Adrenal gland (tissue), 12 donors: ENCODE data around the gene KIRREL3. TPM values are rescaled to one million over a fixed set of nuclear protein-coding genes. Genes with fewer than 3 reads are reported as not detected.

Source experiments
- DNase-seq, 7 donors: peaks; one replicate each; pipeline ENCODE4 v3.0.0-alpha.2; 2019 to 2020
- H3K27ac ChIP-seq, 5 donors: fragments of 200-600 bp; sonication (generic) in 4 of 5; 1 replicate in 3 of 5; 2 replicates in 2 of 5; pipeline versions ENCODE4 v1.5.1 to v1.8.0; 2016 to 2020; ENCODE audit warnings: mild to moderate bottlenecking in 1 of 5
- H3K27me3 ChIP-seq: fragments of 200-600 bp; 2 replicates; pipeline ENCODE4 v1.8.0; 2021
- H3K36me3 ChIP-seq, 2 donors: fragments of 200-600 bp; replicated peaks in 1 of 2; 1 replicate in 1 of 2; 2 replicates in 1 of 2; pipeline versions ENCODE4 v1.5.1 to v1.8.0; 2018 to 2022
- H3K4me1 ChIP-seq, 2 donors: fragments of 200-600 bp; replicated peaks in 1 of 2; 1 replicate in 1 of 2; 2 replicates in 1 of 2; pipeline versions ENCODE4 v1.5.1 to v1.8.0; 2018 to 2021
- H3K4me3 ChIP-seq, 4 donors: fragments of 200-600 bp; sonication (generic) in 3 of 4; one replicate each; pipeline ENCODE4 v1.5.1; 2016 to 2018
- H3K9me3 ChIP-seq, 3 donors: fragments of 200-600 bp; sonication (generic) in 1 of 3; replicated peaks in 1 of 3; 1 replicate in 2 of 3; 2 replicates in 1 of 3; pipeline versions ENCODE4 v1.5.1 to v1.8.0; 2016 to 2021
- CTCF ChIP-seq, 6 experiments: fragments of 450-650 bp in 4 of 6; fragments of 200-600 bp in 2 of 6; sonication (generic) in 1 of 6; IDR thresholded peaks; 1 replicate in 5 of 6; 2 replicates in 1 of 6; pipeline versions ENCODE4 v1.5.1 to v1.8.0; 2016 to 2021; ENCODE audit warnings: antibody characterized with exemption in 6 of 6, mild to moderate bottlenecking in 2 of 6, moderate library complexity in 1 of 6
- POLR2A ChIP-seq, 2 donors: fragments of 450-650 bp; IDR thresholded peaks; one replicate each; pipeline ENCODE4 v1.6.1; 2017; ENCODE audit warnings: antibody characterized with exemption in 2 of 2, mild to moderate bottlenecking in 2 of 2, moderate library complexity in 1 of 2
- WGBS, 4 donors: extraction: QIAGEN DNeasy Blood & Tissue Kit in 2 of 4; methylation state at CpG; one replicate each; pipeline versions ENCODE4 v1.1.5 to v1.1.7; 2013 to 2017; 5-methylcytosine and 5-hydroxymethylcytosine counted together
- intact Hi-C, 2 donors: fragments of 100-400 bp; cut with DNase I; formaldehyde crosslinking; loops; one replicate each; pipeline versions ENCODE4 v1.14.1 to v1.15.0; 2022 to 2023
- polyA plus RNA-seq, 3 donors: library from polyadenylated mRNA; stranded (reverse); fragments of 200-250 nt in 2 of 3; fragments of 350-450 nt in 1 of 3; fragmentation: Illumina TruSeq in 1 of 3; extraction: RNeasy Lipid Tissue Mini Kit (QIAGEN cat#74804) in 1 of 3; gene quantifications; one replicate each; pipeline ENCODE4 v1.2.3, GENCODE V29; 2013 to 2014
- total RNA-seq, 9 donors: library from RNA; depleted of rRNA in 4 of 9; stranded (reverse); fragments of >200 nt in 4 of 9; fragments of 120-200 nt in 1 of 9; fragmentation: NEBNext Ultra II Directional in 1 of 9; extraction: Animal tissue kit (Norgen Biotek cat#: 25700) in 1 of 9; gene quantifications; one replicate each; pipeline versions ENCODE4 v1.1.0 to v1.2.4, GENCODE V29; 2013 to 2023
- donor health status: healthy with polysubstance abuse.
- donor health status: Bipolar disorder and iron deficiency.
- donor health status: DM: yes; HTN: yes; CAD: no.
- donor health status: DM: no; HTN: no; CAD: no.
- donor health status: DM: no; HTN: no; CAD: no.
- donor health status: DM: yes; HTN: yes; CAD: no.

Gene KIRREL3
- total and polyA plus RNA-seq, 12 donors = 0.07 to 4.1 (median 0.64) TPM; not detected in 1

GRCh38 chr11:126837581-126837980 is 163.0 kb downstream of the KIRREL3 start:
- 78 to 81% (median 81%) methylated on average over 3 of the region's 3 CpGs for WGBS, 4 donors
- H3K27ac ChIP-seq = no peak overlapping the region
- no peaks in the 10 kb centered on the region for H3K36me3 ChIP-seq
- TF ChIP-seq POLR2A (IDR thresholded peaks at IDR 0.05) (no peak), CTCF (IDR thresholded peaks at IDR 0.05) (no peak)
- H3K9me3 ChIP-seq = no peaks in the 10 kb centered on the region
- H3K27me3 ChIP-seq = no peaks in the 10 kb centered on the region
- no peak overlapping the region for H3K4me3 ChIP-seq
- intact Hi-C loops = no loop called here
- H3K4me1 ChIP-seq = no peaks in the 10 kb centered on the region
- no peak for DNase-seq

GRCh38 chr11:126834573-126834972 is 166.0 kb downstream of the KIRREL3 start:
- H3K27ac ChIP-seq = no peak overlapping the region
- DNase-seq = no peak
- TF ChIP-seq POLR2A (IDR thresholded peaks at IDR 0.05) (no peak), CTCF (IDR thresholded peaks at IDR 0.05) (no peak)

GRCh38 chr11:126834149-126834548 is 166.4 kb downstream of the KIRREL3 start:
- Histone ChIP-seq H3K4me3 (no peak overlapping the region), H3K27ac (no peak overlapping the region), H3K36me3 (no peaks in the 10 kb centered on the region), H3K27me3 (no peaks in the 10 kb centered on the region), H3K4me1 (no peaks in the 10 kb centered on the region), H3K9me3 (no peaks in the 10 kb centered on the region)
- WGBS, 4 donors = 53 to 74% (median 58%) methylated on average over 5 of the region's 5 CpGs
- no peak for DNase-seq
- TF ChIP-seq CTCF (IDR thresholded peaks at IDR 0.05) (no peak), POLR2A (IDR thresholded peaks at IDR 0.05) (no peak)
- intact Hi-C loops = no loop called here

More at GRCh38 chr11:126834573-126834972, 166.0 kb downstream of the KIRREL3 start:
- WGBS, 4 donors = 82 to 88% (median 86%) methylated on average over 8 of the region's 8 CpGs
- Histone ChIP-seq H3K27me3 (no peaks in the 10 kb centered on the region), H3K4me3 (no peak overlapping the region), H3K36me3 (no peaks in the 10 kb centered on the region), H3K4me1 (no peaks in the 10 kb centered on the region), H3K9me3 (no peaks in the 10 kb centered on the region)
- intact Hi-C loops = no loop called here

- Histone ChIP-seq H3K36me3 (no peaks in the 10 kb centered on the region), H3K27ac (no peak overlapping the region), H3K27me3 (no peaks in the 10 kb centered on the region), H3K4me1 (no peaks in the 10 kb centered on the region), H3K4me3 (no peak overlapping the region), H3K9me3 (no peaks in the 10 kb centered on the region)
- no peak for TF ChIP-seq CTCF (IDR thresholded peaks at IDR 0.05)
- TF ChIP-seq POLR2A (IDR thresholded peaks at IDR 0.05) = no peak
- WGBS, 4 donors = 92 to 100% (median 92%) methylated on average over 1 of the region's 1 CpG
- no peak for DNase-seq
- intact Hi-C loops = no loop called here
Measured at GRCh38 chr11:126833065-126833464, 167.5 kb downstream of the KIRREL3 start.
